ENCODE results near the gene ITPR3. TPM values are rescaled to one million over a fixed set of nuclear protein-coding genes. Genes with fewer than 3 reads are reported as not detected.

ITPR3 gene
- total RNA-seq, 1 donor from 2014 or later, result 88.6 TPM

DNA sequence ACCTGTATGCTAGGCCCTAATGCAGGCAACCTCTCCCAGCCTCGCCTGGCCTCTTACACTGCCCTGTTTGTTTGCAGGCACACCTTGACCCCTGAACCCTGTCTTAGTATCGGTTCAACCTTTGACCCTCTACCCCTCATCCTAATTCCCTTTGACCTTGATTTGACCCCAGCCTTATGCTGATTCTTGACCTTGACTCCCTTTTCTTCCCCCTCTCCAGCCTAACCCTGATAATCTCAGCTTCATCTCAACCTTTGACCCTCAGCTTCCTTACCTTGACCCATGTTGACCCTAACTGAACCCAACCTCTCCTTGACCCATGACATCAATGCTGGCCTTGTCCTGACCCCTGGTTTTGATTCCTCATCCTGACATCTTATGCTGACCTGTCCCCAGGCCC lies 56.6 kb downstream of the ITPR3 start:
- DNase-seq (ENCODE audit: low spot score) (no peak), ATAC-seq (no peak)
- intact Hi-C loops (cut with DNase I), result no loop called here

DNA sequence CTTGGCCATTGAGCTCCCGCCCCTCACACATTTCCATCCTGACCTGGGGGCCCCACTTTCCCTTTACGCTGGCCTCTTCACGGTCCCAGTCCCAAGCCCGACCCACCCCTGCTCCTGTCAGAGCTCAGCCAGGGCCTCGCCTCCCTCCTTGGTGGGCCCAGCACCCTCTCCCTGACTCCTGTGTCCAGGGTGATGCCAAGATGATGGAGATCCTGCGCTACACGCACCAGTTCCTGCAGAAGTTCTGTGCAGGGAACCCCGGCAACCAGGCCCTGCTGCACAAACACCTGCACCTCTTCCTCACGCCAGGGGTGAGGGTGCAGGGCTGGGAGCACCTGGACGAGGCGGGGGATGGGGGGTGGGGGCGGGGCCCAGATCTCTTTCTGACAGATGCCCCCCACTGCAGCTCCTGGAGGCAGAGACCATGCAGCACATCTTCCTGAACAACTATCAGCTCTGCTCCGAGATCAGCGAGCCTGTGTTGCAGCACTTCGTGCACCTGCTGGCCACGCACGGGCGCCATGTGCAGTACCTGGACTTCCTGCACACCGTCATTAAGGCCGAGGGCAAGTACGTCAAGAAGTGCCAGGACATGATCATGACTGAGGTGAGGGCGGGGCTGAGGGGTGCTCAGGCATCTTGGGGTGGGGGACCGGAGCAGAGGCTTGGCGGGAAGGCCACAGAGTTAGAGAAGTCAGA lies 57.3 kb downstream of the ITPR3 start:
- ATAC-seq, result no peak
- intact Hi-C loops (cut with DNase I), result no loop called here

DNA sequence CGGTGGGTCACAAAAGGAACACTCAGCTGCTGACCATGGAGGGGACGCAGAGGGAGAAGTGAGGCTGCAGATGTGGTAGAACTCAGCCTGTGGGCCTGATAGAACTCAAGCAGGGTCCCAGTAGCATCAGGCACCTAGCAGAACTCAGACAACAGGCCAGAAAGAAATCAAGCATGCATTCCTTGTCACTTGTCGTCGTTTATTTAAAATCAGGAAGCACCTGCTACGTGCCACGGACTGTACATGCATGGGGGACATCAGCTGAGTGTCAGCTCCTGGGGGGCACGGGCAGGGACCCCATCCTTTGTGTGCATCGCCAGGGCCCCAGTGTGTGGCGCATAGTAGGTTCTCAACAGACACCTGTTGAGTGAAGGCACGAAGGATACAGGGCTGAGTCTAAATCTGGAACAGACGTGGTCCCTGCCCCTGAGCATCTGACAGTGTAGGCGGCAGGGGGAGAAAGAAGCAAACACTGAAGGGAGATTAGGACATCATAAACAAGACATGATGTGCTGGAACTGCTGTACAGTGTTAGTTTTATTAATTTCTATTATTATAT lies 57.9 kb downstream of the ITPR3 start:
- DNase-seq (ENCODE audit: low spot score) (no peak), ATAC-seq (no peak)
- intact Hi-C loops (cut with DNase I), result no loop called here

More for the DNA sequence above, 57.3 kb downstream of the ITPR3 start:
- DNase-seq (ENCODE audit: low spot score), result no peak

DNA sequence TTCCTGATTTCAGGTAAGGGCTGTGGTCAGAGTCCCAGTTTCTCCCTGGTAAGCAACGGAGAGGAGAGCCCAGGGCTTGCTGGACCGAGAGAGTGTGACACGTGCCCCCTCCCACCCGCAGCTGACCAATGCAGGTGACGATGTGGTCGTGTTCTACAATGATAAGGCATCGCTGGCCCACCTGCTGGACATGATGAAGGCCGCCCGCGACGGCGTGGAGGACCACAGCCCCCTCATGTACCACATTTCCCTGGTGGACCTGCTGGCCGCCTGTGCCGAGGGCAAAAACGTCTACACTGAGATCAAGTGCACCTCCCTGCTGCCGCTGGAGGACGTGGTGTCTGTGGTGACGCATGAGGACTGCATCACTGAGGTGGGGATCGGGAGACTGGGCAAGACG lies 58.6 kb downstream of the ITPR3 start:
- DNase-seq (ENCODE audit: low spot score) (no peak), ATAC-seq (no peak)
- intact Hi-C loops (cut with DNase I), result no loop called here

DNA sequence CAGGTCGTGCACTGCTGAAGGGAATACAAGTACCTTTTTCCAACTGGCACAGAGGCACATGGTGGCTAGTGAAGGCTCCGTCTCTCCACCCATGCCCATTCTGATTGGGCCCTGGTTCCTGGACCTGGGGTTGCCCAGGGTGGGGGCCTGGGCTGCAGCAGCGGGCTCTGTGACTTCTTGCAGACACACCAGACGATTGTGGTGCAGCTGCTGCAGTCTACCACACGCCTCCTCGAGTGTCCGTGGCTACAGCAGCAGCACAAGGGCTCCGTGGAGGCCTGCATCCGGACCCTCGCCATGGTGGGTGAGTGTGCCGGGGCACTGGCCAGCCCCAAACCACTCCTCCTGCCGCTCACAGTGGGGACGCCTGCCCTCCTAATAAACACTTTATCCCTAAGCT lies 61.2 kb downstream of the ITPR3 start:
- intact Hi-C loops (cut with DNase I), result no loop called here
- no peak for DNase-seq (ENCODE audit: low spot score)

DNA sequence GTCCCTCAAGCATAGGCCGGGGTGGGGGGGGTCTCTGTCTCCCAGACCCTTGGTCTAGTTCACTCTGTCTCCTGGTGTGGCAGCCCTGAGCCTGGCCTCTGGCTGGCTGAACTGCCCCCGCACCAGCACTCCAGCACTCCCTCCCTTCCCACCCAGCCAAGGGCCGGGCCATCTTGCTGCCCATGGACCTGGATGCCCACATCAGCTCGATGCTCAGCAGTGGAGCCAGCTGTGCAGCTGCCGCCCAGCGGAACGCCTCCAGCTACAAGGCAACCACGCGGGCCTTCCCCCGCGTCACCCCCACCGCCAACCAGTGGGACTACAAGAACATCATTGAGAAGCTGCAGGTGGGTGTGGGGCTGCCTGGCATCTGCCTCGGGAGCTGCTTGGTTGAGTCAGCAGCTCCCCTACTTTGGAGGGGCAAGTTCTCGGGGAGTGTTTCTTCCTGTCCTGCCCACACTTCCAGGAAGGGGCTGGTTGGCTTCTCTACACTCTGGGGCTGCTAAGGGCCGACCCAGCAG lies 62.0 kb downstream of the ITPR3 start:
- peak; percentile 5 for ATAC-seq
- intact Hi-C loops (cut with DNase I), result no loop called here
- DNase-seq (ENCODE audit: low spot score), result no peak

More for the DNA sequence above, 61.2 kb downstream of the ITPR3 start:
- no peak for ATAC-seq

DNA sequence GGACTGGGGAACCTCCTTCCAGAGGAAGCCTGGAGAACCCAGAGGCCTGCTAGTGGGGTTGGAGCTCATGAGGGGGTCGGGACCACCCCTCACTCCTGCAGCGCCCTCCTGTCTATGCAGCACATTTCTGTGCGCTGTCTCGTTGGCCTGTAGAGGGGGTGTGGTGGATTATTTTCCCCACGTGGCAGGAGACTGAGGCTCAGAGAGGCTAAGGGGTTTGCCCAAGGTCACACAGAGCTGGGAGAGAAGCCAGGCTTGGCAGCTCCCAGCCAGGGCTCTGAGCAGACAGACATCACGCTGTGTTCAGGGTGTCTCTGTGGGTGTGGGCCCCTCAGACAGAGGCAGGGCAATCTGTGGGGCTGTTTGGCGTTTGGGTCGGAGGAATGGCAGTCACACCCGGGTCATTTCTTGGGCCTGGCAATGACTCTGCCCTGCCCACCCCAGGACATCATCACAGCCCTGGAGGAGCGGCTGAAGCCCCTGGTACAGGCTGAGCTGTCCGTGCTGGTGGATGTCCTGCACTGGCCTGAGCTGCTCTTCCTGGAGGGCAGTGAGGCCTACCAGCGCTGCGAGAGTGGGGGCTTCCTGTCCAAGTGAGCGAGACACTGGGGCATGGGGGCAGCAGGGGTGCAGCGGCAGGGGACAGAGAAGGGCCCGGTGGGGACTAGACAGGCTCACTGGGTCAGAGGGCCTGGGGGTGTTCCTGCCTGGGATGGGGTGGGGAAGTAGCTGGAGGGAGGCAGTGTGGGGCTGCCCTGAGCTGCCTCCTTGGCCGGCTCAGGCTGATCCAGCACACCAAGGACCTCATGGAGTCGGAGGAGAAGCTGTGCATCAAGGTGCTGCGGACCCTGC lies 62.7 kb downstream of the ITPR3 start:
- ATAC-seq (peak; percentile 35), DNase-seq (ENCODE audit: low spot score) (no peak)
- intact Hi-C loops (cut with DNase I), result no loop called here

DNA sequence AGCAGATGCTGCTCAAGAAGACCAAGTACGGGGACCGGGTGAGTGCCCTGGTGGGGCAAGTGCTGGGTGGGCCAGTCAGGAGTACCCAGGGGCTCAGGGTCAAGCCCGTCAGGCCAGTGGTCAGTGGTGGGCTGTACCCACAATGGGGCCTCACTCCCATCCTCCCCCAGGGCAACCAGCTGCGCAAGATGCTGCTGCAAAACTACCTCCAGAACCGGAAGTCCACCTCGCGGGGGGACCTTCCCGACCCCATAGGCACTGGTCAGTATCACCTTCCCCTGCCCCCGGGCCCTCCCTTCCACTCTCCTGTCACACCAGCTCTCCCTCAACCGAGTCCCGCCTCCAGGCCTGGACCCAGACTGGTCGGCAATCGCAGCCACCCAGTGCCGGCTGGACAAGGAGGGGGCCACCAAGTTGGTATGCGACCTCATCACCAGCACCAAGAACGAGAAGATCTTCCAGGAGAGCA lies 63.3 kb downstream of the ITPR3 start:
- intact Hi-C loops (cut with DNase I), result no loop called here
- ATAC-seq, result no peak
- DNase-seq (ENCODE audit: low spot score), result no peak

DNA sequence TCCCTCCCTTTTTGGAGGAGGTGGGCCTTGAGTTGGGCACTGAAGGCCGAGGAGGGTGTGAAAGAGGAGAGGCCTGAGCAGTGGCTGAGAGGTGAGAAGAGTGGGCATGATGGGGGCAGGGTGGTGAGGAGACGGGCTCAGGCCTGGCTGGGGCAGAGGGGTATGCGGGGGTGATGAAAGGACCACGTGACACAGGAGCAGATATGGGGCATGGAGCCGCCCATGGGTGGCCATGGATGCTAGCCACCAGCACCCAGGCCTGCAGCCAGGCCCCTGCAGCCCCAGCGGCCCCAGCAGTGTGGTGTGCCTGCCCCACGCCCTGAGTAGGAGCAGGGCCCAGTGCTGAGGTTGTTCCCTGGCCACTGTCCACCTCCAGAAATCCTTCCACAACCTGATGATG lies 63.9 kb downstream of the ITPR3 start:
- DNase-seq (ENCODE audit: low spot score), result no peak
- no peak for ATAC-seq
- intact Hi-C loops (cut with DNase I), result no loop called here

DNA sequence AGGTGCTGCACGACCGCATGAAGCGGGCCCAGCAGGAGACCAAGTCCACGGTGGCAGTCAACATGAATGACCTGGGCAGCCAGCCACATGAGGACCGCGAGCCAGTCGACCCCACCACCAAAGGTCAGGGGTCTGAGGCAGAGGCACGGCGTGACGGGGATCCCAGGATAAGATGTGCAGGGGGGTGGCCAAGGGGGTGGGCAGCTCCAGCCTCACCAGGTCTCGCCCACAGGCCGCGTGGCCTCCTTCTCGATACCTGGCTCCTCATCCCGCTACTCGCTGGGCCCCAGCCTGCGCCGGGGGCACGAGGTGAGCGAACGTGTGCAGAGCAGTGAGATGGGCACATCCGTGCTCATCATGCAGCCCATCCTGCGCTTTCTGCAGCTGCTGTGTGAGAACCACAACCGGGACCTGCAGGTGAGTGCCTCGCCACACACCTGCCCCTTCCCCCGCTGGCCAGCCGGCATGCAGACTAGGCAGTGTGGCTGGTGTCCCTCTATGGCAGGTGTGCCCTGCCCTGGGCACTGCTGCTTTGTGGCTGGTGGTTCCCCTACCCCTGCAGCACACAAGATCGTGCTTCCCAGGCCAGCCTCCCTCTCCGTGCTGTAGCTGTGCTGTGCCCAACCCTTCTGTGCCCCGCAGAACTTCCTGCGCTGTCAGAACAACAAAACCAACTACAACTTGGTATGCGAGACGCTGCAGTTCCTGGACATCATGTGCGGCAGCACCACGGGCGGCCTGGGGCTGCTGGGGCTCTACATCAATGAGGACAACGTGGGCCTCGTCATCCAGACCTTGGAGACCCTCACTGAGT lies 64.5 kb downstream of the ITPR3 start:
- ATAC-seq (no peak), DNase-seq (ENCODE audit: low spot score) (no peak)
- intact Hi-C loops (cut with DNase I), result no loop called here

DNA sequence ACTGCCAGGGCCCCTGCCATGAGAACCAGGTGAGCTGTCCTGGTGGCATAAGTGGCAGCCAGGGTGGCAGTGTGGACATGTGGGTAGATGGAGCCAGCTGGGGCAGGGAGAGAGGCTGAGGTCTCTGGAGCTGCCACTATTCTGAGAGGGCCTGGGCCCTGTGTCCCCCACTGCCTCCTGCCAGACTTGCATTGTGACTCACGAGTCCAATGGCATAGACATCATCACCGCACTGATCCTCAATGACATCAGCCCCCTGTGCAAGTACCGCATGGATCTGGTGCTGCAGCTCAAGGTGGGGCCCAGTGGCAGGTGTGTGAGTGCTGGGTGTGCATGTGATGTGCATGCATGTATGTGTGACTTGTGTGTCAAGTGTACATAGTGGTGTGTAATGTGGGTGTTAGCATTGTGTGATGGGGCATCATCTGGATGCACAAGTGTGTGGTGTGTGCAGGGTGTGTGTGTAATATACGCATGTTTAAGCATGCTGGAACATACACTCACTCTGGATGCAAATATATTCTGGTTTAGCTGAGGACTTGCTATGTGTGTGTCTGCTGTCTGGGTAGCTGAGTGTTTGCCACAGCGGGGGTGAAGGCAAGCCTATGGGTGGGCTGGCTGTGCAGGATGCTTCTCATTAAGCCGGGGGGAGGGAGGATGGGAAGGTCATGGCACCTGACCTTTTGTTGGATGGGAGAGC lies 65.3 kb downstream of the ITPR3 start:
- DNase-seq (ENCODE audit: low spot score) (no peak), ATAC-seq (no peak)
- intact Hi-C loops (cut with DNase I), result no loop called here

DNA sequence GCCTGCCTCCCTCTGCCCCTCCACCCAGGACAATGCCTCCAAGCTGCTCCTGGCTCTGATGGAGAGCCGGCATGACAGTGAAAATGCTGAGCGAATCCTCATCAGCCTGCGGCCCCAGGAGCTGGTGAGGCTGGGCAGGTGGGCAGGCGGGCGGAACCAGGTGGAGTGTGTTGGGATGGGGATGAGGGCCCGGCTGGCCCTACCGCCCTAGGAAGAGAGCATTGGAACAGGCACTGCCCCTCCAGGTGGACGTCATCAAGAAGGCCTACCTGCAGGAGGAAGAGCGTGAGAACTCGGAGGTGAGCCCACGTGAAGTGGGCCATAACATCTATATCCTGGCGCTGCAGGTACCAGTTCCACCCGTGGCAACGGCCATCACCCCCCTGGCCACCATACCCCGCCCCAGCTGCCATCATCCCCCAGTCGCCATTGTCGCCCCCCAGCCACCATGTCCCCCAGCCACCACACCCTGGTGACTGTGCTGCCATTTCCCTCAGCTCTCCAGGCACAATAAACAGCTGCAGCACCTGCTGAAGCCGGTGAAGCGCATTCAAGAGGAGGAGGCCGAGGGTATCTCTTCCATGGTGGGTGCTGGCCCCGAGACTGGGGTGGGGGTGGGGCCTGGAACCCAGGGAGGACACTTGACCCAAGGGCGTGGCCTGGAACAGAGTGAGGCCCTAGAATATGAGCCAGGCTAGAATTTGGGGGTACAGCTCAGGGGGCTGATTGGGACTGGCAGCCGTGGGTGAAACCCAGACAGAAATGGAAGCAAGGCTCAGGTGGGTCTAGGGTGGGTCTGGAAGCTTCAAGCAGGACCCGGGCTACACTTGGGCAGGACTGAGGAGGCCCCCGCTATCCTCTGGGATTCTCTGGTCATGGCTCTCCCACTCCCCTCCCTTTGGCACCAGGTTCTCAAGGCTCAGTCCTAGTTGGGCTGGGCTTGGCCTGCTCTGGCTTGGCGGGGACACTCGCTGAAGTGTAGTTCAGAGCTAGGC lies 66.2 kb downstream of the ITPR3 start:
- ATAC-seq (no peak), DNase-seq (ENCODE audit: low spot score) (no peak)
- intact Hi-C loops (cut with DNase I), result no loop called here

DNA sequence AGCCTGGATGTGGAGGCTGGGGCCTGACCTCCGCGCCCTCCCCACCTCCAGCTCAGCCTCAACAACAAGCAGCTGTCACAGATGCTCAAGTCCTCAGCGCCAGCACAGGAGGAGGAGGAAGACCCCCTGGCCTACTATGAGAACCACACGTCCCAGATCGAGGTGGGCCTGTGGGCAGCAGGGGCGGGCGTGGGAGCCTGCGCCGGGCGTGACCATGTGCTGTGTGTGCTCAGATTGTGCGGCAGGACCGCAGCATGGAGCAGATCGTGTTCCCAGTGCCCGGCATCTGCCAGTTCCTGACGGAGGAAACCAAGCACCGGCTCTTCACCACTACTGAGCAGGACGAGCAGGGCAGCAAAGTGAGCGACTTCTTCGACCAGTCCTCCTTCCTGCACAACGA lies 66.9 kb downstream of the ITPR3 start:
- intact Hi-C loops (cut with DNase I), result no loop called here
- ATAC-seq, result no peak

DNA sequence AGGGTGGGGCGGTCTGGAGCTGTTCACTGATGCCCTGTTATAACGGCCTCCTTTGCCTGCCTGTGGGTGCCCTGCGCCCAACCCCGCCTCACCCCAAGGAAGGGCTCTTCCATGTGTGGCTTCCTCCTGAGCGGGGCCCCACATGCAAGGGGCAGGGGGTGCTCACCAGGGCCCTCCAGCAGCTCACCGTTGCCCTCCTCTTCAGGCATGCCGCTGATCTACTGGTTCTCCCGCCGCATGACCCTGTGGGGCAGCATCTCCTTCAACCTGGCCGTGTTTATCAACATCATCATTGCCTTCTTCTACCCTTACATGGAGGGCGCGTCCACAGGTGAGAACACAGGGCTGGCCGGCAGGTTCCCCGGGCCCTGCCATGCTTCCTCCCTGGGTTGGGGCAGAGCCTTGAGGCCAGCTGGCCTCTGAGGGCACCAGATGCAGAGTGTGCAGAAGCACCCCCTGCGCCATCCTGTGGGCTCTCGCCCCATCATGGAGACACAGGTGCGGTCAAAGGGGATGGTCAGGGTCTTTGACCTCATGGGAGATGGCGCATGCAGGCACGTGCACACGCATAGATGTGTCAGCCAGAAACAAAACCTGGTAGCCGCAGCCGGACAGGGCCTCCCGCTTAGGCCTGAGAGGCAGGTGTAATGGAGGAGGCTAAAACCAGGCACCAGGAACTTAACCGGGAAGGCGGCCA lies 67.5 kb downstream of the ITPR3 start:
- intact Hi-C loops (cut with DNase I), result no loop called here
- DNase-seq (ENCODE audit: low spot score) (no peak), ATAC-seq (no peak)

More for the DNA sequence above, 66.9 kb downstream of the ITPR3 start:
- no peak for DNase-seq (ENCODE audit: low spot score)

DNA sequence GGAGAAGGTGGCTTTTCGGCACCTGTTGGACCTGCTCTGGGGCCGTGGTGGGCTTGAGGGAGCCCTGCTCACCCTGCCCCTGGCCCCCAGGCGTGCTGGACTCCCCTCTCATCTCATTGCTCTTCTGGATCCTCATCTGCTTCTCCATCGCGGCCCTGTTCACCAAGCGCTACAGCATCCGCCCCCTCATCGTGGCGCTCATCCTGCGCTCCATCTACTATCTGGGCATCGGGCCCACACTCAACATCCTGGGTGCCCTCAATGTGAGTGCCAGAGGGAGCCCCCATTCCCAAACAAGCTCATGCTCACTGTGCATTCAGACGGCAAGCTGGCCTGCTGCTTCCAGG lies 68.0 kb downstream of the ITPR3 start:
- intact Hi-C loops (cut with DNase I), result no loop called here
- no peak for DNase-seq (ENCODE audit: low spot score)
- ATAC-seq, result no peak

DNA sequence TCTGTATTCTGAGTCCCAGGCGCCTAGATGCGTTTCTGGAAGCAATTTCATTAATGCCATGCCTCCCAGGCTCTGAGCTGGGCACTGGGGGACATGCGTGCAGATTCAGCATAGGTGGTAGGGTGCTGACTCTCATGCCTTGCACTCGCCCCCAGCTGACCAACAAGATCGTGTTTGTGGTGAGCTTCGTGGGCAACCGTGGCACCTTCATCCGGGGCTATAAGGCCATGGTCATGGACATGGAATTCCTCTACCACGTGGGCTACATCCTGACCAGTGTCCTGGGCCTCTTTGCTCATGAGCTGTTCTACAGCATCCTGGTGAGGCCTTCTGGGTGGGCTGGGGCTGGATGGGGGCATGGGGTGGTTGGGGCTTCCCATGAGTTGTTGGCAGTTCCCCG lies 68.8 kb downstream of the ITPR3 start:
- intact Hi-C loops (cut with DNase I), result no loop called here
- ATAC-seq (no peak), DNase-seq (ENCODE audit: low spot score) (no peak)

DNA sequence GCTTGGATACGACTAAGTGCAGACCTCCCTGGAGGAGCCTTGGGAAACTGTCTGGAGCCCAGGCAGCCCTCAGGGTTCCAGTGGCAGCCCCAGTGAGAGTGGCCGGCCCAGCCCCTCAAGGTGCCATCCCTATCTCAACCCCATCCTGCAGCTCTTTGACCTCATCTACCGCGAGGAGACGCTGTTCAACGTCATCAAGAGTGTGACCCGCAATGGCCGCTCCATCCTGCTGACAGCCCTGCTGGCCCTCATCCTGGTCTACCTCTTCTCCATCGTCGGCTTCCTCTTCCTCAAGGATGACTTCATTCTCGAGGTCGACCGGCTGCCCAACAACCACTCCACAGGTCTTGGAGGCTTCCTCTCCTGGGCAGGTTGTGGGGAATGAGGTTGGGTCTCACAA lies 69.6 kb downstream of the ITPR3 start:
- ATAC-seq, result no peak
- DNase-seq (ENCODE audit: low spot score), result no peak
- intact Hi-C loops (cut with DNase I), result no loop called here

All from sciatic nerve (tissue), 2 donors.